GM19193 (cell line): ENCODE measurements around the gene TLNRD1.

Source experiments
- POLR2A ChIP-seq: IDR thresholded peaks from 4 replicates; pipeline ENCODE4 v1.6.1; 2011; ENCODE audit not compliant: insufficient read depth, insufficient read length; ENCODE audit errors: extremely low read depth

TLNRD1 gene

GRCh38 chr15:81026836-81027599 lies 26.3 kb downstream of the TLNRD1 start:
- TF ChIP-seq POLR2A, result no peak

DNA sequence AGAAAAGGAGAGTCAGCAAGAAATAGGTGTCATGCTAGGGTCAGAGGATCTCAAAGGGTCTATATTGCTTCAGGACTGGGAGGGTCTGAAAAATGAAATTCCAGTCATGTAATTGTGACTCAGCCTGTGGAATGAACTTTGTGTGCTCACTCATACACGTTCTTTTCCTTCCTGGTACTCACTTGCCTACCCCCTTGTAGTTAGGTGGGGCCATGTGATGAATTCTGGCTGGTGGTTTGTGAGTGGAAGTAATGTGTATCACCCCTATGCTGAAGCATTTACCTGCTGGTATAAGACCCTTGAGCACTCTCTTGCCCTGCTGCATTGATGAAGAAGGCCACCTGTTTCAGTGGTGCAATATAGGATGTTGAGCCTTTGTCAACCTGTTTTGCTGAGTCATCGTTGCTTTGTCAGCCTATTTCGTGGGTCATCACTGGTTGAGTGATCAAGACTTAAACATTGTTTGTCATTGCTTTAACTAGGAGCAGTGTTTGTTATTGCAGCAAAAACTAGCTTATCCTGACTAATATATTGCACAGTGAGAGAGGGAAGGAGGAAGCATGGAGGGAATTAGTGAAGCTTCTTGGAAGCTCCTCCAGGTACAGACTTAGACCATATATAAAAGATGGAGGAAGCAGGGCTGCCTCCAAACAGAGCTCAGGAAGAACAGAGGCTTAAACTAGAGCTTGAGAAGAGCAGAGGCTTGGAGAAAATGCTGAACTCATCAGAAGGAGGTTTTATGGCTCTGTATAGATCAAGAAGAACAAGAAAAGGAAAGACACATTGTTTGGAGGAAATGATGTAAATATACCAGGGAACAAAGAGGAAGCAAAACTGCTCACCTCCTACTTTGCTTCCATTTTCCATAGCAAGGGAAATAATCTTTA lies 28.9 kb downstream of the TLNRD1 start:
- no peak for TF ChIP-seq POLR2A

DNA sequence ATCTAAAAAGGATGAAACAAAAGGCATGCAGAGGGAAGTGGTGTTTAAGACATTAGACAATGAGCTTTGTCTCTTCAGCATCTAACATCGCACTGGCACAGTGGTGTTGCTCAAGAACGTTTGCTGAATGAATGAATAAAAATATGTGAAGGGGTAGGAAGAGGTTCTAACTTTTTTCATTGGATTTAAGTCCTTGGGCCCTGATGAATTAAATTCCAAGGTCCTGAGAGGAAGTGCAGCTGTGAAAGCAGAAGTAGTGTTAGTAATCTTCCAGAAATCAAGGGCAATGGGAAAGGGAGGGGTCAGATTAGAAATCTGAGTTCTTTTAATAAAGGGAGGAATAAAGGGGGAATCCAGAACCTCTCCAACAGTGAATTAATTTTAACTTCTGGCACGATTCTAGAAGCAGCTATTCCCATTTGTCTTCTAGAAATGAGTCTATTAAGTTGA lies 29.6 kb downstream of the TLNRD1 start:
- no peak for TF ChIP-seq POLR2A

GRCh38 chr15:81031203-81031602 lies 30.5 kb downstream of the TLNRD1 start:
- no peak for TF ChIP-seq POLR2A

- no peak for TF ChIP-seq POLR2A
These were observed 31.6 kb downstream of the TLNRD1 start for GRCh38 chr15:81032355-81032754.

GRCh38 chr15:81032818-81033217 lies 32.1 kb downstream of the TLNRD1 start:
- no peak for TF ChIP-seq POLR2A

DNA sequence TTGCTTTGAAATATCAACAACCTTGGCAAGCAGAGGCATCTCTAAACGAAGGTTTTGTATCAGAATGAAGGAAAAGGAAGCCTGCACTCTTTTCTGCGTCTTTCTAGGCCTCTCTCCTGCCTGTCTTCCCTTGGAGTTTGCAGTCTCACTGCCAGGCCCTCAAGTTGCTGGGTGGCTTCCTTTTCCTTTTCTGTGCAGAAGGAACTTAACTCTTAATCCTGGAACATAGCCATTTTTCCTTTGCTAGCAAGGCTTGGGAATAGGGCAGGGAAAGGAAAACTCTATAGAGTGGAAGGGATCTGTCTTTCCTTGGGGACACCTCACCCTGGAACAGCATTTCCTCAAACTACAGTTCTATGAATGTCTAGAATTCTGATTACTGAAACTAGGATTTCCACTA lies 32.8 kb downstream of the TLNRD1 start:
- TF ChIP-seq POLR2A, result no peak

DNA sequence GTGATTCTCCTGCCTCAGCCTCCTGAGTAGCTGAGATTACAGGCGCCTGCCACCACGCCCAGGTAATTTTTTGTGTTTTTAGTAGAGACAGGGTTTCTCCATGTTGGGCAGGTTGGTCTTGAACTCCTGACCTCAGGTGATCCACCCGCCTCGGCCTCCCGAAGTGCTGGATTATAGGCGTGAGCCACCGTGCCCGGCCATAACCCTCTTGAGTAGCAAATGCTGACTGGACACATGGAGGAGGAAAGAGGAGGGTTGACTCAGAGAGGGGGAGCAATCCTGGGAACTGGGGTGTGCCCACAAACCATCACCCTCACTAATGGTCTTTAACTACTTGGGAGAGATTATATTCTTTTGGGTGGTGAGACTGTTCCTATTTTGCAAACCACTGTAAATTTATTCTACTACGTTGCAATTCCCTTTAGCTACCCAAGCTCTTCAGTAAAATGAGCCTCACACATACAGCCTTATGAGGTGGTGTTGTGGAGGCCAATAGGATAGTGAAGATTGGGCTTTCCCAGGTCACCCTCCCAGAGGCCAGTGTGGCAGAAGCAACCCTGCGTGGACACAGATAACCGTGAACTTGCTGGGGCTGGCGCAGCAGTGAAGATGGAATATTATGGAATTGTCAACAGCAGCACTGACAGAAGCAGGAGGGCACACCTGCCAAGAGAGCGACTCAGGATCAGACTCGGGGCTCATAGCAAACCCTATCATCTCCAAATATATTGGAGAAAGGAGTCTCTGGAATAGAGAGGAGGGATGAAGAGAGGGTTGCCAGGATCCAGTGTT lies 37.4 kb downstream of the TLNRD1 start:
- TF ChIP-seq POLR2A, result no peak

GRCh38 chr15:81038975-81039607 lies 38.4 kb downstream of the TLNRD1 start:
- no peak for TF ChIP-seq POLR2A

- no peak for TF ChIP-seq POLR2A
These were observed 40.0 kb downstream of the TLNRD1 start for GRCh38 chr15:81040757-81041156.

DNA sequence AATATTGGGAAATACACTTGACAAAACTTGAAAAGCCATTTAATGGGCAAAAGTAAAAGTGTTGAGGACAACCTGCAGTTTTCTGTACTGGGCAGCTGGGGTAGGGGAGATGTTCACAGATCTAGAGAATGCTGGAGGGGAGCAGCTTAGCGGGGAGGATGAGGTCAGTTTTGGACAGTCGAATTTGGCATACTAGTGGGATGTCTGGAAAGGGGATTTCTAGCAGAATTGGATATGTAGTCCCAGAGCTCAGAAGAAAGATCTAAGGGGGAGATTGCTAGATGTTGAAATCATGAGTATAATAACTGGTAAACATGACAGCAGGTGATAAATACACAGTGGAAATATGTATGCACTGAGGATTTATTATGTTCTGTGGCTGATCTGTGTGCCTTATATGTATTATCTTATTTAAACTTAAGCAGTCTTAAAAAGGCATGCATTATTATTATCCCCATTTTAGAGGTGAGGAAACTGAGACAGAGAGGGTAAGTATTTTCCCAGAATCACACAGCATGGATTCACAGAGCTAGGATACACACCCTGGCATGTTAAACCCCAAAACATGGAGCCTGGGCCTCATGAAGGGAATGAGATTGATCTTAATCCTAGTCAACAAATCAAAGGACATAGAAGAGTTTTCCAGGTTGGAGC lies 42.7 kb downstream of the TLNRD1 start:
- no peak for TF ChIP-seq POLR2A

DNA sequence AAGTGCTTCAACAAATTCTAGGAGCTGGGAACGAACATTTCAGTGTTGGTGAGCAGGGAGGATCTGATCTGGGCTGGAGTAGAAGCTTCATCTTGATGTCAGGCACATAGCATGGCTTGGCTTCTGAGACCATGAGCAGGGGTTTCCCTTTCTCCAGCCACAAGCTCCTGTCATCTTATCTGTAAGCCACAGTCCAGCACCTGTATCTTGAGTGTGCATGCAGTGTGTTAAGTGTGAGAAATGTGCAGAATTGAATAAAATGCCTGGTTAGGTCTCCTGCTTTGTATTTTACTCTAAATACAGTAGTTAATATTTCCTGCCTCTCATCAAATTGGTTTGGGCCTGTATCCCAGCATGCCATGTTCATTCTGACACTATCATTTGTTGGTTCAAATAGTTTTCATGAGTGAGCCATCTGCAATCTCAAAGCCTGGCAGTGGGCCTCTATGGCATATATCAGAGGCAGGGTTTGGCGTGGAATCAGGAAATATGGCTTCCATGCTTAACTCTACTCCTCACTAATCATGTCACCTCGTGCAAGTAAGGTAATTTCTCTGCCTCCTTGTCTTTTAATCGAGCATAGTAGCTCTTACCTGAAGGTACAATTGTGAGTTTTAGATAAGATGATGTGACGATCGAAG lies 43.3 kb downstream of the TLNRD1 start:
- no peak for TF ChIP-seq POLR2A

DNA sequence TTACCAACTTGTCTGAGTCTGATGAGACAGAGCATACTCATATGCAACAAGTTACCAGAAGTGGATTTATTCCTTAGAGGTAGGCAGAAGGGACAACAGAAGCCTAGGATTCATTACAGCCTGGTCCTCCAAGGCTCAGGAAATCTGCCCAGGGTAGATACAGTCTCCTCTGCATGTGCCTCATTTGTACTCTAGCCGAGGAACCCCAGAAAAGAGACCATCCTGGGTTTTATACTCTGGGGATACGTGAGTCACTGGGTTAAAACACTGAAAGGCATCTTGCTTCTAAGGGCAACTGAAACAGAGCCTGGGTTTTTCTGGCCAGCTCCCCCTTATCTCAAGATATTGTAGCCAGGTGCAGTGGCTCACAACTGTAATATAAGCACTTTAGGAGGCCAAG lies 45.6 kb downstream of the TLNRD1 start:
- no peak for TF ChIP-seq POLR2A

- no peak for TF ChIP-seq POLR2A
These were observed 47.2 kb downstream of the TLNRD1 start for GRCh38 chr15:81047928-81048327.

GRCh38 chr15:81049835-81050234 lies 49.1 kb downstream of the TLNRD1 start:
- TF ChIP-seq POLR2A, result no peak
